ENCODE measurements around the gene CDHR4.

CDHR4 gene

DNA sequence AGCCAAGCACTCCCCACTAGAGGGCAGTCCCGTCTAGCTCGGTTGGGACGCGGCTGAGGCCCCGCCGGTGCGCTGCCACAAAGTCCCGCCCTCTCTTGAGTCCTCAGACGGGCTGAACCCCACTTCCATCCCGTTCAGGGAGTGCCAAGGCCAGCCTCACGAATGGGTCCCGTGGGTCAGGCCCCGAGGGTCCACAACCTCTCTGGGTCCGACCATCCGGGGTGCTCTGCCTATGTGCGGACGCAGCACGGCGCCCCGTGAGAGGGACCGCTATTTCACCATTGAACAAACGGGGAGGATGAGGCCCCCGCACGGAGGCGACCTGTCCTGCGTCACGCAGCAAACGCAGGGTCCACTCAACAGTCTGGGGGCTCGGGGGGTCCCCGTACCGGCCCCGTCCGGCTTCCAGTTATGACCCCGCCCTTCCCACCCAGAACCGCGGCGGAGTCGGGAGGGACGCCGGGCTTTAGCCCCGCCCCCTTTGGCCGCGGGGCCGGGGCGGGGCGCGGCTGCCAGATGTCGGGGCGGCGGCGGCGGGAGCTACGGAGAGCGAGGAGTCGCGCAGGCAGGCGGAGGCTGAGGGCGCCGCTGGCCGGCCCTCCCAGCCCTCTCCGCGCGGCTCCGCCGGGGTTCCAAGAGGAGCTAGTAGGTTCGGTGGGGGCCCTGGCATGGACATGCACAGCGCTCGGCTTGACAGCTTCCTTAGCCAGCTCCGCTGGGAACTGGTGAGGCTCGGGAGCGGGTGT, 3.2 kb upstream of the CDHR4 start, which contains the start of gene INKA1:
Gene INKA1 (plus strand): TSS at position 543 of the 746 bp plus-strand sequence. CDS start 132 bp downstream, at position 675.
- peak; percentile 42 for DNase-seq (ENCODE audit: extremely low read depth, low read depth)
- TF ChIP-seq CTCF (IDR thresholded peaks at IDR 0.05; ENCODE audit: low read depth, low read length, missing control alignments): peak; percentile 88
- peak within 1 kb of the TSS; percentile 69 for H3K4me3 ChIP-seq (replicated peaks; ENCODE audit: low read depth, low read length)

GRCh38 chr3:49801160-49801559, 1.5 kb upstream of the CDHR4 start:
- TF ChIP-seq CTCF (IDR thresholded peaks at IDR 0.05; ENCODE audit: low read depth, low read length, missing control alignments): no peak
- DNase-seq (ENCODE audit: extremely low read depth, low read depth): no peak
- no peak overlapping the region for H3K4me3 ChIP-seq (replicated peaks; ENCODE audit: low read depth, low read length)

GRCh38 chr3:49799105-49799504, 568 bp downstream of the CDHR4 start:
- no peak overlapping the region for H3K4me3 ChIP-seq (replicated peaks; ENCODE audit: low read depth, low read length)
- DNase-seq (ENCODE audit: extremely low read depth, low read depth): no peak
- no peak for TF ChIP-seq CTCF (IDR thresholded peaks at IDR 0.05; ENCODE audit: low read depth, low read length, missing control alignments)

DNA sequence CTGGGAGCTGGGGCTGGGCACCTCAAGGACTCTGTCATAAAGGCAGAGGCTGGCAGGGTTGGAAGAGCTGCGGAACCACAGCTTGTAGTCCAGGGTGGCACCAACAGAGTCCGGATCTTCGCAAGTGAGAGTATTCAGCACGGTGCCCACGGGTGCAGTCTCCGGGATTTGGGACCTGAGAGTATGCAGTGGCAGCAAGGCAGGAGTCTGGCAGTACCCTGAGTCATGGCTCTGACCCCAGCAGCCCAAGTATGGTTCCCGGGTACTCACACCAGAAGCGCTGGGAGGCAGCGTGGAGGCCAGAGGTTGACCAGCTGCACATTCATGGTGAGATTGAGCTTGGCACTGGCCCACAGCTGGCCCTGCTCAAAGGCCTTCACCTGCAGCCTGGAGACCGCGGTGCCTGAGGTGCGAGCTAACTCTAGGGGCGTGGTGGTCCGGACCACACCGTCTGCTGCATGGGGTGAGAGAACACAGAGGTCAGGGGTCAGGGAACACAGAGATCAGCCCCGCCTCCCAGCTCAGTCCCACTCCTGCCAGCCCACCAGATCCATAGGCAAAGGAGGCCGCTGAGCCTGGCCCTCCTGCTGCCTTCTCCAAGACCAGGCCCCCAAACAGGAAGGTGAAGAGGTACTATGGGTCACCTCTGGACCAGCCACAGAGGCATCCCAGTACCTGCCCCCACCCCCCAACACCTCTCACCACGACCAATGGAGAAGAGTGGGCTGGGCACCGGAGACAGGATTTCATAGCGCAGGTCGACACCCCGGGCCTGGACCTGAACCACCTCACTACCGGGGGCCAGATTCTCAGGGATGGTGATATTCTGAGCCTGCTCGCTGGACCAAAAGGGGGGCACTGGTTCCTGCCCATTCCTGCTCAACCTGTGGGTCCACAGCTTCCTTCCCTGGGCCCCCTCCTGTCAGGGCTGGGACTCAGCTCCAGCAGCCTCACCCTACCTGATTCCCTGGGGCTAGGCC, 4.5 kb downstream of the CDHR4 start:
- TF ChIP-seq CTCF (IDR thresholded peaks at IDR 0.05; ENCODE audit: low read depth, low read length, missing control alignments): no peak
- no peak overlapping the region for H3K4me3 ChIP-seq (replicated peaks; ENCODE audit: low read depth, low read length)

GRCh38 chr3:49794431-49794830, 5.2 kb downstream of the CDHR4 start:
- no peak overlapping the region for H3K4me3 ChIP-seq (replicated peaks; ENCODE audit: low read depth, low read length)
- no peak for DNase-seq (ENCODE audit: extremely low read depth, low read depth)
- no peak for TF ChIP-seq CTCF (IDR thresholded peaks at IDR 0.05; ENCODE audit: low read depth, low read length, missing control alignments)

More for the DNA sequence above, 4.5 kb downstream of the CDHR4 start:
- DNase-seq (ENCODE audit: extremely low read depth, low read depth): no peak

DNA sequence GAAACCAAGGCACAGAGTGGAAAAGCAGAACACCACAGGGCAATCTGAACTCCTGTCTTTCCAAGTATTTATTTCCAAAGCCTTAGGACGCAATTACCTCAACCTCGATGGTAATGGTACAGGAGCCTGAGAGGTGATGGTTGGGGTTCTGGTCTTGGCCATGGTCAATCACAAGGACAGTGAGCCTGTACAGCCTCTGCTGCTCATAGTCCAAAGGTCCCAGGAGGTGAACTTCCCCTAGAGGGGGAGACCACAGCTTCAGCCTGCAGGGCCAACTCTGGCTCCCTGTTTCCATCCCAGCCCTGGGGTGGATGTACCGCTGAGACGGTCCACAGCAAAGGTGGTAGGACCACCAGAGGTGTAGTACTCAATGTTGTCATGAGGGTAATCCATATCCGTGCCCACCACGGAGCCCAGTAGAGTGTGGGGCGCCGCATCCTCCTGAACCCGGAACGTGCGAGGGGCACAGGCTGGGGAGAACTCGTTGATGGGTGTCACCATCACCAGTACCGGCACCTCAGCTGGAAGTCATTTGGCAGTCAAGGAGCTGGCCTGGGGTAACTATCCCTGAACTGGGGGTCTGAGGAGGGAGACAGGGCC, 6.1 kb downstream of the CDHR4 start:
- TF ChIP-seq CTCF (IDR thresholded peaks at IDR 0.05; ENCODE audit: low read depth, low read length, missing control alignments): no peak
- DNase-seq (ENCODE audit: extremely low read depth, low read depth): no peak
- no peak overlapping the region for H3K4me3 ChIP-seq (replicated peaks; ENCODE audit: low read depth, low read length)
